ENCODE results near the gene ANOS1. TPM values are rescaled to one million over a fixed set of nuclear protein-coding genes. Genes with fewer than 3 reads are reported as not detected.
"Not testable (repeated sequence)": the region's sequence is repeated elsewhere in the genome, so short reads cannot be mapped to it uniquely, and the experiment has no call there.

ANOS1 gene
- total RNA-seq = not detected in 2 replicates

- peaks cover 28% of the 10 kb centered on the region for H3K27me3 Mint-ChIP-seq
- no peak within 1 kb of the TSS for H3K27ac Mint-ChIP-seq
- no peak within 1 kb of the TSS for H3K4me3 Mint-ChIP-seq
- no peaks in the 10 kb centered on the region for H3K36me3 Mint-ChIP-seq (ENCODE audit: low read depth)
- H3K9me3 Mint-ChIP-seq = no peaks in the 10 kb centered on the region
- H3K4me1 Mint-ChIP-seq = no peaks in the 10 kb centered on the region
- intact Hi-C loops (cut with micrococcal nuclease) = no loop called here
- DNase-seq = no peak
Measured at GRCh38 chrX:8731559-8732395, at the start of gene ANOS1. ANOS1 (minus strand) TSS chrX:8732137; CDS start chrX:8732036, 101 bp downstream.

- intact Hi-C loops (cut with micrococcal nuclease) = no loop called here
- H3K27ac Mint-ChIP-seq = no peak overlapping the region
- DNase-seq = no peak
- no peaks in the 10 kb centered on the region for H3K9me3 Mint-ChIP-seq
- no peak overlapping the region for H3K4me3 Mint-ChIP-seq
- H3K27me3 Mint-ChIP-seq = peaks cover 10% of the 10 kb centered on the region
- no peaks in the 10 kb centered on the region for H3K4me1 Mint-ChIP-seq
- no peaks in the 10 kb centered on the region for H3K36me3 Mint-ChIP-seq (ENCODE audit: low read depth)
Measured at GRCh38 chrX:8773117-8773516, 41.2 kb upstream of the ANOS1 start.

- Mint-ChIP-seq H3K27ac (no peak overlapping the region), H3K36me3 (ENCODE audit: low read depth) (no peaks in the 10 kb centered on the region), H3K4me1 (no peaks in the 10 kb centered on the region), H3K9me3 (no peaks in the 10 kb centered on the region), H3K27me3 (peaks cover 5% of the 10 kb centered on the region), H3K4me3 (no peak overlapping the region)
- DNase-seq = no peak
- intact Hi-C loops (cut with micrococcal nuclease) = no loop called here
Measured at GRCh38 chrX:8760021-8760420, 28.1 kb upstream of the ANOS1 start.

- intact Hi-C loops (cut with micrococcal nuclease); H3K36me3 Mint-ChIP-seq (ENCODE audit: low read depth); H3K27ac Mint-ChIP-seq: not testable (repeated sequence)
Measured at GRCh38 chrX:8758706-8759105, 26.8 kb upstream of the ANOS1 start.

GRCh38 chrX:8757609-8758389 lies 25.9 kb upstream of the ANOS1 start:
- H3K4me3 Mint-ChIP-seq; H3K36me3 Mint-ChIP-seq (ENCODE audit: low read depth); DNase-seq; H3K4me1 Mint-ChIP-seq; H3K9me3 Mint-ChIP-seq; intact Hi-C loops (cut with micrococcal nuclease); H3K27ac Mint-ChIP-seq; H3K27me3 Mint-ChIP-seq: not testable (repeated sequence)

More at GRCh38 chrX:8758706-8759105, 26.8 kb upstream of the ANOS1 start:
- not testable (repeated sequence) for H3K27me3 Mint-ChIP-seq, H3K9me3 Mint-ChIP-seq, H3K4me1 Mint-ChIP-seq, DNase-seq, H3K4me3 Mint-ChIP-seq

- Mint-ChIP-seq H3K36me3 (ENCODE audit: low read depth) (no peaks in the 10 kb centered on the region), H3K9me3 (no peaks in the 10 kb centered on the region), H3K4me3 (no peak overlapping the region), H3K27me3 (no peaks in the 10 kb centered on the region), H3K27ac (no peak overlapping the region), H3K4me1 (no peaks in the 10 kb centered on the region)
- intact Hi-C loops (cut with micrococcal nuclease) = no loop called here
- no peak for DNase-seq
Measured at GRCh38 chrX:8755813-8756212, 23.9 kb upstream of the ANOS1 start.

- no peak for DNase-seq
- H3K4me1 Mint-ChIP-seq = no peaks in the 10 kb centered on the region
- H3K36me3 Mint-ChIP-seq (ENCODE audit: low read depth) = no peaks in the 10 kb centered on the region
- H3K9me3 Mint-ChIP-seq = no peaks in the 10 kb centered on the region
- intact Hi-C loops (cut with micrococcal nuclease) = no loop called here
- no peaks in the 10 kb centered on the region for H3K27me3 Mint-ChIP-seq
- H3K4me3 Mint-ChIP-seq = no peak overlapping the region
- no peak overlapping the region for H3K27ac Mint-ChIP-seq
Measured at GRCh38 chrX:8755116-8755515, 23.2 kb upstream of the ANOS1 start.

- Mint-ChIP-seq H3K9me3 (no peaks in the 10 kb centered on the region), H3K4me1 (peaks cover 1% of the 10 kb centered on the region), H3K27me3 (peaks cover 6% of the 10 kb centered on the region), H3K36me3 (ENCODE audit: low read depth) (no peaks in the 10 kb centered on the region), H3K4me3 (no peak overlapping the region), H3K27ac (no peak overlapping the region)
- DNase-seq = no peak
- intact Hi-C loops (cut with micrococcal nuclease) = loop anchor here (5.0 kb wide), 1 partner anchor 63 kb away; no protein-coding TSS in a partner anchor
Measured at GRCh38 chrX:8749697-8750096, 17.8 kb upstream of the ANOS1 start.

- Mint-ChIP-seq H3K9me3 (no peaks in the 10 kb centered on the region), H3K4me1 (peaks cover 1% of the 10 kb centered on the region), H3K36me3 (ENCODE audit: low read depth) (no peaks in the 10 kb centered on the region), H3K4me3 (no peak overlapping the region), H3K27me3 (peaks cover 6% of the 10 kb centered on the region), H3K27ac (no peak overlapping the region)
- intact Hi-C loops (cut with micrococcal nuclease) = no loop called here
- peak; percentile 52 for DNase-seq
Measured at GRCh38 chrX:8748855-8749254, 16.9 kb upstream of the ANOS1 start.

GRCh38 chrX:8743126-8743732 lies 11.3 kb upstream of the ANOS1 start:
- H3K9me3 Mint-ChIP-seq = no peaks in the 10 kb centered on the region
- no peaks in the 10 kb centered on the region for H3K36me3 Mint-ChIP-seq (ENCODE audit: low read depth)
- intact Hi-C loops (cut with micrococcal nuclease) = no loop called here
- H3K27me3 Mint-ChIP-seq = no peaks in the 10 kb centered on the region
- H3K4me1 Mint-ChIP-seq = no peaks in the 10 kb centered on the region
- H3K4me3 Mint-ChIP-seq = no peak overlapping the region
- DNase-seq = peak; percentile 81
- no peak overlapping the region for H3K27ac Mint-ChIP-seq

- no peak overlapping the region for H3K27ac Mint-ChIP-seq
- intact Hi-C loops (cut with micrococcal nuclease) = no loop called here
- DNase-seq = no peak
- H3K27me3 Mint-ChIP-seq = no peaks in the 10 kb centered on the region
- no peaks in the 10 kb centered on the region for H3K9me3 Mint-ChIP-seq
- H3K4me3 Mint-ChIP-seq = no peak overlapping the region
- H3K4me1 Mint-ChIP-seq = no peaks in the 10 kb centered on the region
- no peaks in the 10 kb centered on the region for H3K36me3 Mint-ChIP-seq (ENCODE audit: low read depth)
Measured at GRCh38 chrX:8741981-8742380, 10.0 kb upstream of the ANOS1 start.

GRCh38 chrX:8738588-8739189 lies 6.8 kb upstream of the ANOS1 start:
- H3K27ac Mint-ChIP-seq = no peak overlapping the region
- no peaks in the 10 kb centered on the region for H3K4me1 Mint-ChIP-seq
- intact Hi-C loops (cut with micrococcal nuclease) = loop anchor here (1.0 kb wide), 1 partner anchor 742 kb away; no protein-coding TSS in a partner anchor
- peaks cover 3% of the 10 kb centered on the region for H3K27me3 Mint-ChIP-seq
- H3K4me3 Mint-ChIP-seq = no peak overlapping the region
- no peaks in the 10 kb centered on the region for H3K36me3 Mint-ChIP-seq (ENCODE audit: low read depth)
- peak; percentile 60 for DNase-seq
- no peaks in the 10 kb centered on the region for H3K9me3 Mint-ChIP-seq

- Mint-ChIP-seq H3K9me3 (no peaks in the 10 kb centered on the region), H3K4me3 (no peak overlapping the region), H3K4me1 (no peaks in the 10 kb centered on the region), H3K27me3 (peaks cover 11% of the 10 kb centered on the region), H3K36me3 (ENCODE audit: low read depth) (no peaks in the 10 kb centered on the region), H3K27ac (no peak overlapping the region)
- DNase-seq = no peak
- intact Hi-C loops (cut with micrococcal nuclease) = loop anchor here (1.0 kb wide), 1 partner anchor 742 kb away; no protein-coding TSS in a partner anchor
Measured at GRCh38 chrX:8737883-8738282, 5.9 kb upstream of the ANOS1 start.

All from activated CD4-positive, alpha-beta T cell treated with anti-CD3 and anti-CD28 coated beads, Interleukin-2, amount 10 ng/mL, durations not matched to agents 24 days and 14 days (primary cell).